Measurements from ENCODE around the gene MTHFD1.

The MTHFD1 gene

GRCh38 chr14:64405295-64405694, 17.1 kb downstream of the MTHFD1 start:
- in situ Hi-C loops (cut with MboI; ENCODE audit: low sequenced_read_pairs), result no loop called here

GRCh38 chr14:64407329-64407728, 19.2 kb downstream of the MTHFD1 start:
- in situ Hi-C loops (cut with MboI; ENCODE audit: low sequenced_read_pairs), result no loop called here

GRCh38 chr14:64409126-64409920, 21.2 kb downstream of the MTHFD1 start:
- in situ Hi-C loops (cut with MboI; ENCODE audit: low sequenced_read_pairs), result no loop called here

GRCh38 chr14:64410084-64410774, 22.1 kb downstream of the MTHFD1 start:
- in situ Hi-C loops (cut with MboI; ENCODE audit: low sequenced_read_pairs), result no loop called here

- in situ Hi-C loops (cut with MboI; ENCODE audit: low sequenced_read_pairs), result no loop called here
Measured at GRCh38 chr14:64411001-64411400, 22.8 kb downstream of the MTHFD1 start.

GRCh38 chr14:64412237-64412636, 24.1 kb downstream of the MTHFD1 start:
- in situ Hi-C loops (cut with MboI; ENCODE audit: low sequenced_read_pairs), result no loop called here

- in situ Hi-C loops (cut with MboI; ENCODE audit: low sequenced_read_pairs), result no loop called here
Measured at GRCh38 chr14:64416348-64416932, 28.3 kb downstream of the MTHFD1 start.

- in situ Hi-C loops (cut with MboI; ENCODE audit: low sequenced_read_pairs), result no loop called here
Measured at GRCh38 chr14:64417055-64417770, 29.1 kb downstream of the MTHFD1 start.

GRCh38 chr14:64417771-64418125, 29.6 kb downstream of the MTHFD1 start:
- in situ Hi-C loops (cut with MboI; ENCODE audit: low sequenced_read_pairs), result no loop called here

GRCh38 chr14:64419003-64419402, 30.9 kb downstream of the MTHFD1 start:
- in situ Hi-C loops (cut with MboI; ENCODE audit: low sequenced_read_pairs), result no loop called here

GRCh38 chr14:64421166-64421565, 33.0 kb downstream of the MTHFD1 start:
- in situ Hi-C loops (cut with MboI; ENCODE audit: low sequenced_read_pairs), result no loop called here

GRCh38 chr14:64422005-64422404, 33.9 kb downstream of the MTHFD1 start:
- in situ Hi-C loops (cut with MboI; ENCODE audit: low sequenced_read_pairs), result no loop called here

- in situ Hi-C loops (cut with MboI; ENCODE audit: low sequenced_read_pairs), result no loop called here
Measured at GRCh38 chr14:64422756-64423155, 34.6 kb downstream of the MTHFD1 start.

- in situ Hi-C loops (cut with MboI; ENCODE audit: low sequenced_read_pairs), result no loop called here
Measured at GRCh38 chr14:64423987-64424386, 35.8 kb downstream of the MTHFD1 start.

- in situ Hi-C loops (cut with MboI; ENCODE audit: low sequenced_read_pairs), result no loop called here
Measured at GRCh38 chr14:64434528-64434927, 46.4 kb downstream of the MTHFD1 start.

- in situ Hi-C loops (cut with MboI; ENCODE audit: low sequenced_read_pairs), result no loop called here
Measured at GRCh38 chr14:64438181-64438841, 50.2 kb downstream of the MTHFD1 start.

GRCh38 chr14:64439141-64439540, 51.0 kb downstream of the MTHFD1 start:
- in situ Hi-C loops (cut with MboI; ENCODE audit: low sequenced_read_pairs), result no loop called here

GRCh38 chr14:64440494-64440893, 52.3 kb downstream of the MTHFD1 start:
- in situ Hi-C loops (cut with MboI; ENCODE audit: low sequenced_read_pairs), result no loop called here

GRCh38 chr14:64442300-64442988, 54.3 kb downstream of the MTHFD1 start:
- in situ Hi-C loops (cut with MboI; ENCODE audit: low sequenced_read_pairs), result no loop called here

- in situ Hi-C loops (cut with MboI; ENCODE audit: low sequenced_read_pairs), result no loop called here
Measured at GRCh38 chr14:64444140-64444539, 56.0 kb downstream of the MTHFD1 start.

Measured in HL-60/S4 (cell line).